HG03520 (cell line): ENCODE measurements around the gene PAK2.
"Not testable (repeated sequence)": the region's sequence is repeated elsewhere in the genome, so short reads cannot be mapped to it uniquely, and the experiment has no call there.

Experiments
- ATAC-seq: cut with Tn5 transposase; IDR thresholded peaks from one replicate; pipeline ENCODE4 v1.9.1; 2021; ENCODE audit warnings: mild to moderate bottlenecking, moderate library complexity; ENCODE audit not compliant: unreplicated experiment

Gene PAK2

DNA sequence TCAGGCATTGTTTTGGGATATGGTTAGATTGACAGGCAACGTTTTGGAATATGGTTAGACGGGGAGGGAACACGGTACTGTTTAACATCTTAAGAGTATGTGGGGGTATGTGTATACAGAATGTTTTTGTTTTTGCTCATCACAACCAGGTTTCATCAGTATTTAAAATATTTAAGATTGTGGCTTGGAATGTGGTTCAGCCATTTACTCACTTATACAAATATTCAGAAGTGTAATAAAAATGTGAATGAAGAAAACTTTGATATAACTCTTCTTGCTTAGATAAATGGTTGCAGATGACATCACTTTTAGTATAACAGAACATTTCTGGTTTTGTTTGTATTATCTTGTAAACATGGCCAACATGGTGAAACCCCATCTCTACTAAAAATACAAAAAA is 3.9 kb upstream of the PAK2 start:
- no peak for ATAC-seq

DNA sequence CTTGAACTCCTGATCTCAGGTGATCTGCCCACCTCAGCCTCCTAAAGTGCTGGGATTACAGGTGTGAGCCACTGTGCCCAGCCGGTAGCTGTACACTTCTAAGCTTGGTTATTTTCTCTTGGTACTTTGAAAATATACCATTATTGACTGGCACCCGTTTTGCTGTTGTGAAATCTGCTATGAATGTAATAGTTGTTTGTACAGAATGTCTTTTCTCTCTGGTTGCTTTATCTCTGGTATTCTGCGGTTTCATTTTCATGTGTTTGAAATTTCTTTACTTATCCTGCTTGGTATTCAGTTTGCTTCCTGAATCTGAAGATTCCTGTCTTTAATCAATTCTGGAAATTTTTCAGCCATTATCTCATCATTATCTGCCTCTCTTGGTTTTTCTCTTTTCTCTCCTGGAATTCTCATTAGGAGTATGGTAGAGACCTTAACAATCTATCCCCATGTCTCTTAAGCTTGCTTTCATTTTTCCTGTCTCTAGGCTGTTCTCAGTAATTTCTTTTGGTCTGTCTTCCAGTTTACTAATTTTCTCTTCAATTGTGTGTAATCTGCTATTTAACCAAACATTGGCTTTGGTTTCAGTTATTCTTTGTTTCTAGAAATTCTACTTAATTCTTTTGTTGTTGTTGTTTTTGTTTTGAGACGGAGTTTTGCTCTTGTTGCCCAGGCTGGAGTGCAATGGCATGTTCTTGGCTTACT is 2.8 kb upstream of the PAK2 start:
- no peak for ATAC-seq

DNA sequence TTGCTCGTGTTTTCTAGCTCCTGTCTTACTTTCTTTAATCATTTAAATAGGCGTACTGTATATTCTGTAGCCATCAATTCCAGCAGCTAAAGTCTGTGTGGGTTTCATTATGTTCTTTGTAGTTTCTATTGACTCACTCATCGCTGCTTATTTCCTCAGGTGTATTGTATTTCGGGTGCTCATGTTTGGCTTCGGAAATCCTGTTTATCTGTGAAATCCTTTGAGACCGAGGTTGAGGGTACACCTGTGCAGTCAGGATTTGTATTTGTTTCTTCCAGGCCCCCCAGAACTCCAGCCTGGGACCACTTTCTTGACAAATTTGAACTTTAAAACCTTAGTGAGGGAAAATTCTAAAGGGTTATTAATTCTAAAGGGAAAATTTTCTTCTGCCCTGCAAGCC is 2.0 kb upstream of the PAK2 start:
- ATAC-seq, result no peak

DNA sequence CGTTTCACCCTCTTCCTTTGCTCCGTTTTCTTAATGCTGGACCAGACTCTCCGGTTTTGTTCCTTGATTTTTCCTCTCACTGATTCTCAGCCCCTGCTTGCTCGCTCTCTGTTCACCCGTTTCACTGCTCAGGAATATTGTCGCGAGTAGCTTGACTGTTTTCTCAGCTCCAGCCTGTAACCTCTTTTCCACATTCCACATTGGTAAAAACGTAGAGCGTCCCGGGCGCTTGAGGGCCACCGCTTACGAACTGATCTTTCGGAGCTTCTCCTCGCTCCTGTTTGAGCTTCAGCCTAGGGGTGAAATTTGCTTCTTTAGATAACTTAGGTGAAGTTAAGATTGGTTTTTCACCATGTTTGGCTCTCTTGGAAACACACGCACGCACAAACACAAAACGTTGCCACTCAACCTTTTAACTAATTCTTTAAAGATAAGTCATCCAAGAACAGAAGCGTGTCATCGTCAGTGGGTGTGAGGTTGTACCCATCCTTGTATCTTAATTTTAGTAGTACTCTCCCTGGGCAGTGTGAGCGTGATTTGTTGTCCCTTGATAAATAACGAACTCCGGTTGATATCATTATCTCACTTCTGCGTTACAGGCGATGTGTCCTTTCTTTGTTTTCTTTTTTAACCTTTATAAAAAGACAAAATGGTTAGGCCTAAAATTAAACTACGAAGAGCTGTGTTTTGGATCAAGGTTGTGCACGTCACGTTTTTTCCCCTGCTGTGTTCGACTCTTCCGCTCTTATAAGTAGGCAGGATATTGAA is 1.0 kb downstream of the PAK2 start:
- ATAC-seq, result no peak

DNA sequence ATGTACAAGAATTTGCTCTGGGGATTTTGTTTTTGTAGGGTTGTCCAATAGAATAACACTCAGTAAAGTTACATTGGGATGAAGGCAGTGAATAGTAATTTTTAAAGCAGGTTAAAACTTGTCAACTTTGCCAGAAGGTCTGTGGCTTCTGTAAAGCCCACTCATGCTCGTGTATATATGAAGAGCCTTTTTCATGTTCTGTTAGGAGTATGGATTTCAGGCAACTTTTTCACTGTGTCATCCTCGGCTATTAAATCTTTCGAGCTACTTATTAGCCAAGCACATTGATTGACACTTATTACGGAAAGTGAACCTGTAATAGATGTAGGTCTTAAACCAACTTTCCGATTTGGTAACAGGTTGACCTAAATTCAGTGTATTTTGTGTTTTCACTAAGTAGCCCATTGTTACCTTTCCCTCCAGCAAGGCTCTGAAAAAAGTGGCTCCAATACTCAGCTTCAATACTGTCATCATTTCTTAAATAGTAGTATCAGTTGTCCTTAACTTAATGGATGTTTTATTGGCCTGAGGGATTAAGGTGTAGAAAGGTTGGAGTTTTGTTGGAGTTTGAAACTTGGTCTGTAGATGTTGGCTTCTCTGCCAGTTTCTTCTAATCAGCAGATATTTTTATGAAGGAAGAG is 1.7 kb downstream of the PAK2 start:
- no peak for ATAC-seq

DNA sequence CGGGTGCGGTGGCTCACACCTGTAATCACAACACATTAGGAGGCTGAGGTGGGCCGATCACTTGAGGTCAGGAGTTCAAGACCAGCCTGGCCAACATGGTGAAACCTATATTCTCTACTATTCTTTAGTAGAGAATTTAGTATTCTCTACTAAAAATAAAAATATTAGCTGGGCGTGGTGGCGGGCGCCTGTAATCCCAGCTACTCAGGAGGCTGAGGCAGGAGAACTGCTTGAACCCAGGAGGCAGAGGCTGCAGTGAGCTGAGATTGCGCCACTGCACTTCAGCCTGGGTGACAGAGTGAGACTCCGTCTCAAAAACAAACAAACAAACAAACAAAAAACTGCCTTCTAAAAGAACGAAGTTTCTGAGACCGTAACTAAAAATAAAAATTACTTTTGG is 3.9 kb downstream of the PAK2 start:
- ATAC-seq, result not testable (repeated sequence)

DNA sequence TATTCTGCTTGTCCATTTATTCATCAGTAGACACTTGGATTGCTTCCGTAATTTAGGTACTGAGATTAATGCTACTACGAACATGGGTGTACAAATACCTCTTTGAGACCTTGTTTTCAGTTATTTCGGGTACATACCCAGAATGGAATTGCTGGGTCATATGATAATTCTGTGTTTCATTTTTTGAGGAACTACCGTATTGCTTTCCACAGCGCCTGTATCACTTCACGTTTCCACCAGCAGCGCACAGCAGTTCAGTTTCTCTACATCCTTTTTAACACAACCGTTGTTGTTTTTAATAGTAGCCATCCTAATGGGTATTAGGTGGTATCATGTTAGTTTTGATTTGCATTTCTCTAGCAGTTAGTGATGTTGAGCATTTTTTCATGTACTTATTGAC is 9.5 kb downstream of the PAK2 start:
- no peak for ATAC-seq

DNA sequence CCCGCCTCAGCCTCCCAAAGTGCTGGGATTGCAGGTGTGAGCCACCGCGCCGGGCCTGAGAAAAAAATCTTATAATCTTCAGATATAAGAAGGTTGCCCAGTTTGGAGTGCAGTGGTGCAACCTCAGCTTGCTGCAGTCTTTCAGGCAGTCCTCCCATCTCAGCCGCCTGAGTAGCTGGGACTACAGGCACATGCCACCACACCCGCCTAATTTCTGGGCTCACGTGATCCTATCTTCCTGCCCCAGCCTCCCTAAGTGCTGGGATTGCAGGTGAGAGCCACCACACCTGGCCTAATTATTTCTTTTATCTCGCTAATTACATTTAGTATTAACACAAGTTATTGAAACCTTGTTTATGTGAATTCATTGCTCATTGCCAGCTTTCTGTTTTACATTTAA is 13.5 kb downstream of the PAK2 start:
- no peak for ATAC-seq

DNA sequence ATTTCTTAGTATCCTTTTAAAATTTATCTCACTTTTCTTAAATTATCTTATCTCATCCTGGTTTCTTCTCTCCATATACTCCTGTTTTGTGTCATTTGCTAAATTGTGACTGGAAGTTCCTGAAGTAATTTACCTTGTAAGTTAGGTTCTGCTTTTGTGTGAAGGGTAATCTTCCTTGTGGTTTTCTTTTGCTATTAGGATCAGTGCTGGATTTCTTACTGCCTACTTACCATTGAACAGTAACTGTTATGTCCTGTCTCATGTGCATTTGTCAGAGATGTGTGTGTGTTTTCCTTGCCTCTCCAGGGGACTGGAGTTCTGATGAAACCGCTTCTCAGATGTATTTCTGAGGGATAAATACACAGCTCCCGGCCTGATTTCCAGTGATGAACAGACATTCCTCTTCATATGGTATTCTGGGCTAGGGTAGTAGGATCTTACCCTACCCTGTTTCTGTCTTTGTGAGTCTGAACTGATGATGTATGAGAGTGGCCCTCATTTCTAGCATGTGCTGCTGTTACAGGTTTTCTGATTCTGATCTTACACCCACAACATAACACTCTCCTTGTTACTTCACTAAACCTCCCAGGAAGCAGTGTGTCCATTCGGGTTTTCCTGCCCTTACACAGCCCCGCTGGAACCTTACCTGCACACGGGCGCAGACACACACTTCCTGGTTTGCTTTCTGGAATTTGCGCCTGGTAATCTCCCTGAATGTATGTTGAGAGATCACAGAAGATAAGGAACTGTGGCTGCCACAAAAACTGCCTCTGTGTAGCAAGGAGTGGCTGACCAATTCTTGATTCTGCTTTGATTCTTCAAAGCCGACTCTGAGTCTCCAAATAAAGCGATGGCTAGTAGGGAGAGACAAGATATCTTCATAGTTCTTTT is 14.7 kb downstream of the PAK2 start:
- ATAC-seq, result no peak

DNA sequence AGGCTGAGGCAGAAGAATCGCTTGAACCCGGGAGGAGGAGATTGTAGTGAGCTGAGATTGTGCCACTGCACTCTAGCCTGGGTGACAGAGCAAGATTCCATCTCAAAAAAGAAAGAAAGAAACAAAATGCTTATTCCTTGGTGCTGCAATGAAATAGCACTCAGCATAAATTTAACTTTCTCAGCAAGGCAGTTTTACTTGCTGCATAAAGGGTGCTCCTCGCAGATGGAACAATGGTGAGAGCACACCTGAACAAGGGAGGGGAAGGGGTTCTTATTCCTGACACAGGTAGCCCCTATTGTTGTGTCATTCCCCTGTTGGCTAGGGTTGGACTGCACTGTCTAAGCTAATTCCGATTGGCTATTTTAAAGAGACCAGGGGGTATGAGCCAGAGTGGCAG is 17.1 kb downstream of the PAK2 start:
- ATAC-seq, result no peak

DNA sequence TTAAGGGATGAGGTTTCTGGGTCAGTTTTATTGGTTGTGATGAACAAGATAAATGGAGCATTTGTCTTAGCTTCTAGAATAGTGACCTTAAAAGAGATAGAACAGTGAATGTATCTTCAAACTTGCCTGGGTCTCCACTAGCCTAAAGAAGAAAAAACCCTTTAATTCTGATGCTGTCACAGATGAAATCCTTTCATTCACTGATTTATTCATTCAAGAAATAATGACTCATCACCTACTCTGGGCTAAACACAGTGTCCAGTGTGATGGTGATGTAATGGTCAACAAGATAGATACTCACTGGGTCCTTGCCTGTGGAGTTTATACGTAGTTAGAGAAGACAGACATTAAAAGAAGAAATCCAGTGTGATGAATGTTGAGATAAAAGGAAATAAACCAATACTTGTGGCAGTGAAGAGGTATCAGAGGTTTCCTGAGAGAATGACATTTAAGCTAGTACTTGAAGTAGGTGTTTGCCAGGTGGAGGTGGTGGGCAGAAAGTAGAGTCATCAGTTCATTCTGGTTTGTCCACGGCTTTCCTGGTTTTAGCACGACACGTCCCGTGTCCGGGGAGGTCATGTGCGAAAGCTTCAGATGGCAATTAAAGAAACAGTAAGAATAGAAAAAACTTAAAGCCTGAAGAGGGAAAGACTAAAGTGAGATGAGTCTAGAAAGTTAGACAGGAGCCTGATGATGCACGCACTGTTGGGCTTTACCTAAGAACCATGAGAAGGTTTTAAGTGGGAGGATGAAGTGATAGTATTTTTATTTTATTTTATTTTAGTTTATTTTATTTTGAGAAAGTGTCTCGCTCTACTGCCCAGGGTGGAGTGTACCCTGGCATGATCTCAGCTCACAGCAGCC is 18.5 kb downstream of the PAK2 start:
- no peak for ATAC-seq

DNA sequence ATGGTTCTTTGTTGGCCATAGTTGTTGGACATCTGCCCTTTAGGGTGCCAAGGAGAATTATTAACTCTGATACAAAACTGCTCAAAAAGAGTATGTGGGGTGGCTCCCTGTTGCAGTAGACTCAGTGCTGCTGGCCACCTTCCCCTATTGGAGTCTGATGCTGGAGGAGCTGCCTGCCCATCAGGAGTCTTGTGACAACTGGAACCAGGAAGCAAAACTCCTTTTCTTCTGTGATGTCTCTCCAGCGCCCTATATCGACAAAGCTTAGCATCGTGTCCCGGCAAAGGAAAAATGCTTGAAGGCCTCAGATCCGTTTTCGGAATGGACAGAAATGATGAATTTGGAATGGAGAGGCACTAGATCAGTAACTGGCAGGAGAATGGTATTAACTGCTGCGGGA is 23.5 kb downstream of the PAK2 start:
- no peak for ATAC-seq

DNA sequence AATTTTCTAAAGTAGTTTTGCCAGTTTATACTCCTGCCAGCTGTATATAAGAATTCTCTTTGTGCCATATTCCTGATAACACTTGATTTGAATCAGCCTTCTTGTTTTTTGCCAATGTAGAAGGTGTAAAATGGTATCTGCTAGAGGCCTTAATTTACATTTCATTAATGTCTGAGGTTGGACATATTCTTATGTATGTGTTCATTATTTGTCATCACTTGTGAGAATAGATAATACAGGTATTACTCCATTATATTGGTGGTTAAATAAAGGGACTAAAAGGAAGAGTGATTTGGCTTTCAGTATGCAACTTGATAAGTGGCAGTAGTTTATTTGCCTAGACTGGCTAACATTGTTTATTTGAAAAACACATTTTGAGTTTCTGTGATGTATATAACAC is 25.8 kb downstream of the PAK2 start:
- no peak for ATAC-seq

DNA sequence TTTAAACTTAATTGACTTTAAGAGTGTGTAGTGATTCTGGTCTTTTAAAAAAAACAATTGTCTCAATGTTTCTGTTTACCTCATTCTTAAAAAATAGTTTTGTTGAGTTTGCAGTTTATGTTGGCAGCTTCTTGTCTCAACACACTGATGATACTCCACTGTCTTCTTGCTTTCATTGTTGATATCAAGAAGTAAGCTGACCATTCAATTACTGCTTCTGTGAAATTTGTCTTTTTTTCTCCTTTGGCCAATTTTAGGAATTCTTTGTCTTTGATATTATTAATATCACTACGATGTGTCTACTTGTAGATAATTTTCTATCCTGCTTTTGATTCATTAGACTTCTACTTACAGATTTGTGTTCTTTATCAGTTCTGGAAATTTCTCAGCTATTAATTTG is 31.4 kb downstream of the PAK2 start:
- ATAC-seq, result no peak

DNA sequence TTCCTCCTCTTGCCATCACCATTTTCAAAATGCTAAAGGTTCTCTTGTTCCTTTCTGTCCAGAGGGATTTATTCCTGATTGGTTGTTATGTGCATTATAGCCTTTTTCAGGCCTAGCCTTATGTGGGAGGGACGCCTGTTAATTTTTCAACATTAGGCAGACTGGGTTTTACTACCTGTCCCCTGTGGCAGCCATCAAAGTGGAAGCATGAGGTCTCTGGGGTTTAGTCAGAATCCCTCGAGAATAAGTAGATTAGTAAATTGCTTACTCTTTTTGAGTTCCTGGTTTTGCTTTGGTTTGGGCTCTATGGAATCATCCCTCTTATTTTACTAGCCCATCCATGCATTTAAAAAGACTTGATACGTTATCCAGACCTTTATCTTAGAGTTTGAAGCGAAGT is 32.4 kb downstream of the PAK2 start:
- no peak for ATAC-seq

DNA sequence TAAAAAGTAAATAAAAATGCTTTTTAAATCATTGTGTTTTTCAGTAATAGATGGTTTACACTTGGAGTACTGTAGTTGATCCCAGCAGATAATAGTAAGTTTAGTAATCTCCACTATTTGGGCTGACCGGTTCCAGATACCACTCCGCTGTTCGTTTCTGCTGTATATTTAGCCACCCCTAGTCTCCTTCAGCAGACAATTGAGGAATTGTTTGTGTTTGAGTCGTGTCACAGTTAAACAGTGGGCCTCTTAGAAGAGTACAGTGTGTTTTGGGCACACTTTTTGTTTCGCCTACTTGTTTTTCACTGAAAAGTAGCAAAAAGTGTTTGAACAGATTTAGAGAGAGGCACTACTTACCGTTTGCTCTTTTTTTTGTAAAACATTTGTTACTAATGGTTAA is 33.2 kb downstream of the PAK2 start:
- no peak for ATAC-seq

DNA sequence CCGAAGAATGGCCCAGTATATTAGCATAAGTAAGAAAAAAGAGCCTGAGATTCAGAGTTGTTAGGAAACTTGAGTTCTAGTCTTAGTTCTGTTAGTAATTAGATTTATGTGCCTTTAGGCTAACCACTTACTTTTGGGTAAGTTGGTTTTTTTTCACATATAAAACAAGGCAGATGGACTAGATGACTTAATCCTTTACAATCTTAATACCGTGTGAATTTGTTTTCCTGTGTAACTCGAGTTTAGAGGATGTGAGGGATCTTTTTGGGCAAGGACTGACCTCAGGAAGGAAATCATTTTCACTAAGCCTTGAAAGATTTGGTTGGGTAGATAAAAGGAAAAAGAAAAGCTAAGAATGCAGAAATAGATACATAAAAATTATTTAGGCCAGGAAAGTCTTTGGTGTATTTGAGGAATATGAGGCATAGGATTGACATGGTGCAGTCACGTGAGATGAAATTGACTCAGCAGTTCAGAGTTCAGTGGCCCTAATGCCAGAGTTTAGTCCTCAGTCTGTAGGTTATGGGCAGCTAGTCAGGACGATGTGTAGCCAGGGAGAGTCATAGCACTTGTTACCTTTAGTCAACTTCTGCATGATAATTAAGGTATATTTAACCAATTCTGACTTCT is 34.6 kb downstream of the PAK2 start:
- no peak for ATAC-seq

DNA sequence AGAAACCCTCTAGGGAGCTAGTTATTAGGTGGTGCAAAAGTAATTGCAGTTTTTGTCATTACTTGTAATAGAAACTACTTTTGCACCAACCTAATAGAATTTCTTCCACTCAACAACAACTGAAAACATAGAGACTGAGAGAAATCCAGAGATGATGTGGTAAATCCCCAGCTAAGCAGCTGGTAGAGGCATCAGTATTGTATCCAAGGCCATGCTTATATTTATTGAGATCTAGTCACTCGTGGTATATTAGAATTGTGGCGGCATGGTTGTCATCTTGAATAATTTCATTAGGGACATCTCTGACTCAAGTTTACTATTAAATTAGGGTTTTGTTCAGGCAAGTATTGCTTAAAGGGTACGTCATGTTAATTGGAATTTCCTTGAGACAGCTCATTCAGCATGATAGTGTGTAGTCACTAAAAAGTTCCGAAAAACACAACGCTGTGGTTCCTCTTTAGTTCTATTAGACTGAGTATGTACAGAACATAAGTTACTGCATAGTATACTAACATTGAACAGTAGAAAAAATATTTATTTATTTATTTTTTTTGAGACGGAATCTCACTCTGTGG is 35.3 kb downstream of the PAK2 start:
- no peak for ATAC-seq

DNA sequence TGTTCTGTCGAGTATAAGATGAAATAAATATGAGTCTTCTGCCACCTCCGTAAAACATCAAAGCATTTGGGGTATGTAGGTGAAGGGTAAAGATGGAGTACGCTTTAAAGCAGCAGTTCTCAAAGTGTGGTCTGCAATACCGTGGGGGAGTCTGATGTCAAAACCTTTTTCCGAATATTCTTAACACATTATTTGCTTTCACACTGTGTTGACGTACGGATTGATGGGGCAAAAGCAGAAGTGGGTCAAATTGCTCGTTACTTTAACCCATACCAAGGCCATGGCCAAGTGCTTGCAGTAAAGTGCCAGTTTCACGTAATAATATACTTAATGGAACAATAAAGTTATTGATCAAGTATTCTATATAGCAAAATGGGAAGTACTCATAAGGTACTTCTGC is 36.3 kb downstream of the PAK2 start:
- ATAC-seq, result no peak
